ENCODE results near the gene KSR2. TPM values are rescaled to one million over a fixed set of nuclear protein-coding genes. Genes with fewer than 3 reads are reported as not detected.

The KSR2 gene
- total and polyA plus RNA-seq, 2 of the 4 experiments (the other 2 are of a cell fraction): not detected

- Histone ChIP-seq H2AK9ac (replicated peaks; ENCODE audit: low read depth, low read length, poor library complexity) (no peak overlapping the region), H2BK5ac (ENCODE audit: low read depth, low read length, poor library complexity, severe bottlenecking) (no peak overlapping the region), H3K9me3 (ENCODE audit: control insufficient read depth, insufficient read depth, low read length) (peaks cover 23% of the 10 kb centered on the region), H3K4ac (ENCODE audit: low read depth, low read length) (no peak overlapping the region), H4K5ac (ENCODE audit: low read depth, low read length) (no peak overlapping the region), H3K79me1 (ENCODE audit: low read depth in 1 of 2, low read length in 2 of 2) (no peaks in the 10 kb centered on the region), H2BK20ac (ENCODE audit: low read depth, low read length) (no peak overlapping the region), H3K56ac (ENCODE audit: extremely low read depth, insufficient read depth, low read length) (no peak overlapping the region), H3K23ac (ENCODE audit: low read depth, low read length) (no peak overlapping the region), H2BK120ac (ENCODE audit: low read depth, low read length) (no peak overlapping the region), H4K20me1 (ENCODE audit: insufficient read depth, low read length) (no peaks in the 10 kb centered on the region), H3K36me3 (ENCODE audit: control insufficient read depth, insufficient read depth, low read length) (no peaks in the 10 kb centered on the region), H3K27ac (ENCODE audit: insufficient read depth, low read length) (no peak overlapping the region), H3K4me3 (ENCODE audit: insufficient read depth, low read depth, low read length) (no peak overlapping the region), H3K14ac (replicated peaks; ENCODE audit: low read depth, low read length) (no peak overlapping the region), H3K4me2 (ENCODE audit: low read depth, low read length) (no peak overlapping the region), H2AFZ (replicated peaks; ENCODE audit: low read length, poor library complexity) (no peak overlapping the region), H4K91ac (ENCODE audit: insufficient read depth, low read depth, low read length) (no peak overlapping the region), H3K27me3 (ENCODE audit: control insufficient read depth, insufficient read depth, low read length) (no peaks in the 10 kb centered on the region), H2AK5ac (ENCODE audit: low read depth, low read length) (no peak overlapping the region), H3K9ac (ENCODE audit: low read depth, low read length) (no peak overlapping the region), H3K18ac (ENCODE audit: low read depth, low read length) (no peak overlapping the region), H3K9me1 (ENCODE audit: insufficient read depth, low read length) (no peaks in the 10 kb centered on the region), H2BK15ac (ENCODE audit: low read depth, low read length) (no peak overlapping the region), H4K8ac (ENCODE audit: low read depth in 2 of 2, low read length in 2 of 2) (no peak overlapping the region), H3K4me1 (ENCODE audit: control insufficient read depth, insufficient read depth, low read length) (no peaks in the 10 kb centered on the region)
- ChIA-PET CTCF (no interaction called here), POLR2A (ENCODE audit: unreplicated experiment) (no interaction called here)
- WGBS, 2 experiments (ENCODE audit: extremely low coverage in 2 of 2, insufficient read length in 1 of 2): no CpG with 5 or more reads among the region's 1 CpG
- in situ Hi-C loops (cut with MboI; ENCODE audit: low sequenced_read_pairs): no loop called here
- TF ChIP-seq BHLHE40 (IDR thresholded peaks at IDR 0.05; ENCODE audit: low read depth, low read length) (no peak), USF2 (IDR thresholded peaks at IDR 0.05; ENCODE audit: low read depth, low read length) (no peak), MAZ (IDR thresholded peaks at IDR 0.05; ENCODE audit: borderline replicate concordance, low read depth, low read length) (no peak), MXI1 (IDR thresholded peaks at IDR 0.05; ENCODE audit: borderline replicate concordance, low read depth, low read length) (no peak), POLR2A (IDR thresholded peaks at IDR 0.05; ENCODE audit: low read depth, low read length) (no peak), RAD21 (IDR thresholded peaks at IDR 0.05; ENCODE audit: low read length) (no peak), CEBPB (IDR thresholded peaks at IDR 0.05; ENCODE audit: low read depth, low read length) (no peak), RCOR1 (IDR thresholded peaks at IDR 0.05; ENCODE audit: insufficient replicate concordance, low read length) (no peak), CTCF (conservative IDR thresholded peaks at IDR 0.05; ENCODE audit: low read depth, low read length) (no peak), RFX5 (IDR thresholded peaks at IDR 0.05; ENCODE audit: low read depth, low read length) (no peak), MAFK (IDR thresholded peaks at IDR 0.05; ENCODE audit: low read depth, low read length) (no peak), SMC3 (IDR thresholded peaks at IDR 0.05; ENCODE audit: low read depth, low read length) (no peak), NFE2L2 (IDR thresholded peaks at IDR 0.05; ENCODE audit: low read depth, low read length) (no peak), ELK1 (IDR thresholded peaks at IDR 0.05; ENCODE audit: borderline replicate concordance, low read depth, low read length) (no peak), CHD1 (IDR thresholded peaks at IDR 0.05; ENCODE audit: low read depth, low read length) (no peak)
- dilution Hi-C loops (cut with HindIII; ENCODE audit: low sequenced_read_pairs, unreplicated experiment): no loop called here
- DNase-seq (no peak), ATAC-seq (ENCODE audit: low read depth) (no peak)
- no TSS peak for BruUV-seq (replicated peaks)
- intact Hi-C loops (cut with micrococcal nuclease): no loop called here
Measured at GRCh38 chr12:117506333-117506732, 462.5 kb downstream of the KSR2 start.

All from IMR-90 (cell line).